Activated T-helper 1 cell treated with anti-CD3 and anti-CD28 coated beads, Interleukin-2, amount 50 U/mL, for 16 hours (primary cell): Measurements from ENCODE around the gene CLP1.

Source experiments
- DNase-seq, 2 donors: peaks; one replicate each; pipeline ENCODE4 v3.0.0-alpha.2; 2020; ENCODE audit warnings: low read depth in 1 of 2, low spot score in 1 of 2

CLP1 gene

DNA sequence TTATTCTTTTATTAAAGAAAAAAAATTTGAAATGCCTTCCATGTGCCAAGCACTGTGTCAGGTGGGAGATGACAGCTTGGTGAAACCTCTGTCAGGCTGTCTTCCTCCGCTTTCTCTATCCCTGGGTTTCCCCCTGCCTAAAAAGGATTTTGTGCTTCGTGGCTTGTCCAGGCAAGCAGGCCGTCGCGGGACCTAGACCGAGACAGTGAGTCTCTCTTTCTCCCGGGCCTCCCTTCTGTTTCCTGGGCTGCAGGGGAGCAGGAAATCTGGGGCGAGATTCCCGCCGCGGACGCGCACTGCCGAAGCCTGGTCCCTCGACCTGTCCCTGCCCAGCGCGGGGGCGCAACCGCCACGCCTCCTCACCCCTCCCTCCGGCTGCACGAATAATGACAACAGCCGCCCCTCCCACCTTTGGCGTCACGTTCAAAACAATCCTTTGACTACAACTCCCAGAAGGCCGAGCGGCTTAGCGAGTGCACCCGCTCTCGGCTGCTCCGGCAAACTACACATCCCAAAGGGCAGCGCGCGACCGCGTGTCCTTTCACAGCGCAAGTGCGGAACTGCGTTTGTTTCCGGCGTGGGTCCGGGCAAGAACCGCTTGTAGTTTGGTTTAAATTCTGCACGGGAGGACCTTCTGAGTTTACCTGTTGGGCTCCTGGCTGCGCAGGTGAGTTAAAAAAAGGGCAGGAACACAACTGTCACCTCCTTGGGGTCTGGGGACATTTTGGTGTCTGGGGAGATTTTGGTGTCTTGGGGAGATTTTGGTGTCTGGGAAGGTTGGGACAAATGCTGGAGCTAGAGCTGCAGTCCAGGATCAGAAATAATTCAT, at the start of gene CLP1:
CLP1 (plus strand) TSS at position 569 of the 829 bp plus-strand sequence. CDS start 1,715 bp downstream, outside the sequence.
- peak; percentile 96 to 98 for DNase-seq

DNA sequence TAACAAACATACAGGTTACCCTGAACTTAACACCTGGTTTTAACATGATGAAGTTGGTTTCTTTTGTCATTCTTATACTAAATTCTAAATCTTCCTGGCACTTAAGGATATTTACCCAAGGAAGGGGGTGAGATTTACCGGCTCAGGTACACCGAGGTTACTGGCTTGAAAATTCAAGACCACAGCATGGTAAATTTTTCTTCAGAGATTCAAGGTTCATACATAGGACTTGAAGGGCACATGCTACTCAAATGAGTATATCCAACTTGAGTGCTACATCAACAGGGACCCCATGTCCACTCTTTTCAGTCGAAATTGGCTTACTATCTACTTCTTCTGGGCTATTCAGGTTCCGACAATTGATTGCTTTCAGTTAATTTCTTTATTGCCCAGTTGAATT, 47.4 kb upstream of the CLP1 start:
- DNase-seq: no peak

GRCh38 chr11:57614234-57614772, 43.3 kb upstream of the CLP1 start:
- DNase-seq: no peak

DNA sequence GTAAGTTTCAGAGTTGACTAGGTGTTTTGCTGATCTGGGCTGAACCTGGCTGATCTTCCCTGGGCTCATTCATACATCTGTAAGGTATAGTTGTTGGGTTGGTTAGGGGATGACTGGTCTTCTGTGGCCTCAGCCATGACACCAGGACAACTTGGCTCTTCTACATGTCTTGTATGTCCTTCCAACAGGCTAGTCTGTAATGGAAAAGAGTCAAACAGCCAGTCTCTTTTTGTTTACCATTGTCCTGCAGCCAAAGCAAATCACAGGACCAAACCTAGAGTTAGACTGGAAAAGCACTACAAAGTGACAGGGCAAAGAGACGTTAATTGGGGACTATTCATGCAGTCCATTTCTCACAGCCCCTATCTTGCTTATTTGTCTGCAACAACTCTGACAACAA, 42.3 kb upstream of the CLP1 start:
- no peak for DNase-seq

DNA sequence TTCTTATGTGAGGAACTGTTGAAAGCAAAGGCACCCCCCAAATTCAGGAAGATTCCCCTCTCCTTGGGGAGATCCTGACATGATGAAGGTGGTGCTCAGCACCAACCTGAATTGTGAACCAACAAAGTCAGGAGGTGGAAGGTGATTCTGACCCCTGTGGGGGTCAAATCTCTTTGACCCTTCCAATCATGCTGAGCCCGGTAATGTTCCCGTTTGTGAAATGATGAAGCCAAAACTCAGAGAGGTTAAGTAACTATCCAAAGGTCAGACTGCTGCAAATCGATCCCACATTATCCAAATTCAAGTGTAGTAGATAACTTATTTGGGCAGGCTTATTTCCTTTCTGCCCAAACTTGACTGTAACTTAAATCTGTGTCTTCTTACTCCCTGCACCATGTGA, 41.0 kb upstream of the CLP1 start:
- DNase-seq: no peak

DNA sequence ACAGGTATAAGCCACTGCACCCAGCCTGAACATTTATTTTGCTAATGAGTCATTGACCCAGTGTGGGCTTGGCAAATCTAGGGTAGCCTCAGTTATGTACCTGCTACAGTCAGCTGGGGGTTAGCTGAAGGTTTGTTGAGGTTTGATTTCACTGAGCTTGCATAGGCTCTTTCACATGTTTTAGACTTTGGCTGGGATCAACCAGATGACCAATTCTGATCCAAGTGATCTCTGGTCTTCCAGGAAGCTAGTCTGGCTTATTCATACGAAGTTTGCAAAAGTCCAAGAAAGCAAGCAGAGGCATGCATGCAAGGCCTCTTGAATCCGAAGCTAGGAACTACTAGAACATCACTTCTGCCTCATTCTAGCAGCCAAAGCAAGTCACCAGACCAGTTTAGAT, 39.1 kb upstream of the CLP1 start:
- DNase-seq: no peak

- no peak for DNase-seq
These were observed 38.2 kb upstream of the CLP1 start for GRCh38 chr11:57619331-57619730.

DNA sequence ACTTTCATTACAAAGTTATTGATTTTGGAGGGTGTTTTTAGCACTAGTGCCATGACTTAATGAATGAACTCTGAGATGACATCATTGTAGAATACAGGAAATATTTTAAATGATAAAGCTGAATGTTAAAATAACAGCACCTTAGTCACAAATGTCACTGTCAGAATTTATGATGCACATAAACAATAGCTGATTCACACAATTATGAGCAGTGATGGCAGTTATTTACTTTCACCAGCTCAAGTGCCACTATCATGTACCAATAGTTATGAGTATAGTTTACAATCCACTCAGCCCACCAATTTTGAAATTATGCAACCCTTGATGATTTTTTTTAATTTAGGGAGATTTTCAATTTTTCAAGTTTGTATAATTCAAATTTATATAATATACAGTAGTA, 37.1 kb upstream of the CLP1 start:
- DNase-seq: no peak

DNA sequence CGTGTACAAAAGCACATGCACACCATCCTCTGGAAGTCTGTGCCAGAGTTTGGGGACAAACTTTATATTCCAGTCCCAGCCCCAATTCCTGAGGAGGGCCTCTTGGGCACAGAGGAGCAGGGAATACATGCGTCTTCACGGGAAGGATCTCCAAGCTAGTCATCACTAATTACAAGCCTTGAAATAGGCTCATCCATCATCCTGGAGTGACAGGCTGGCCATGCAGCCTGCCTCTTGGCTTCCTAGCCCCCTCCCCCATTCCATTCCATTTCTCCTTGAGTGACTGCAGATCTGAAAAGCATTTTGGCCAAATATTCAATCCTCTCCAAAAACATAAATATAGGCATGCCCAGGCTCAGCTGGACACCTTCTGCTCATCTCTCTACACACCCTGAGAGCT, 35.3 kb upstream of the CLP1 start:
- no peak for DNase-seq

DNA sequence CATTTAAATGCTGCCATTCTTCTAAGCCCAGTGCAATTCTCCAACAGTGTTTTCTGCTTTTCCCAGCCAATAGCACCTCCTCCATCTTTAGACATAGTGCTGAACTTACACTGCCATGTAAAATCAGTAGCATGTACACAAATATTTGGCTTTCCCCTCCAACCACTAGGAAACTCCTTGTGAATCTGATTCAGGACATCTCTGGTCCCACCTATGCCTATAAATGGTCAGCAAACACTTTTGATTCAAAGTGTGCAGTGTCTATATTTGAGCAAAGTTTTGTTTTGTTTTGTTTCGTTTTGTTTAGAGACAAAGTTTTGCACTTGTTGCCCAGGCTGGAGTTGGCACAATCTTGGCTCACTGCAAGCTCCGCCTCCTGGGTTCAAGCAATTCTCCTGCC, 32.7 kb upstream of the CLP1 start:
- no peak for DNase-seq

DNA sequence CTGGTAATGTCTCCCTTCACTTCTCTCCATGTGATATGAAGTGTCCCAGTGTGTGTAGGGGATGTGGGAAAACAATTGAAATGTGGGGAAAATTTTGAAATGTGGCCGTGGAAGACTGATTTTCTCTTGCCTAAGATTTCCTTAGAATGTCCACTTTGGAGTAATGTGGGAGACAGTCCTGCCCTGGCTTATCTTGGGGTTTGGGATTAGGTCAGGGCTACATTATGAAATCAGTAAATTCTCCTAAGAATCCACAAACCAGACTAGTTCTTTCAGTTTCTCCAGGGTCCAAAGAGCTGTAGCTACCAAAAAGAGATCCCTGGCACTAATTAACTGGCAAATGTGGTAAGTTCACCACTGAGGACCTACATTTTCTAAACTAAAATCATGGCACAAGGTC, 30.7 kb upstream of the CLP1 start:
- DNase-seq: no peak

DNA sequence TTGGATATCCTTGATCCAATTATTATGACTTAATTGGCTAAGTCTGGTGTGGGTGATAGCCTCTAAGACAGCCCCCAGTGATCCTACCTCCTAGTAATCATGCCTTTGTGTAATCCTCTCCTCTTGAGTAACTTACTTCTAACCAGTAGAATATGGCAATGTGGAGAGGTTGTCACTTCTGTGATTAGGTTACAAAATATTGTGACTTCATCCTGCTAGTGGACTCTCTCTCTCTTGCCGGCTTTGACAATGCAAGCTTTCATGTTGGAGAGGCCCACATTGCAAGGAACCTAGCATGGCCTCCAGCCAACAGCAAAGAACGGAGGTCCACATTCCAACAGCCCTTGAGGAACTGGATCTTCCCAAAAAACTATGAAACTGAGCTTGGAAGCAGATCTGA, 27.4 kb upstream of the CLP1 start:
- no peak for DNase-seq

DNA sequence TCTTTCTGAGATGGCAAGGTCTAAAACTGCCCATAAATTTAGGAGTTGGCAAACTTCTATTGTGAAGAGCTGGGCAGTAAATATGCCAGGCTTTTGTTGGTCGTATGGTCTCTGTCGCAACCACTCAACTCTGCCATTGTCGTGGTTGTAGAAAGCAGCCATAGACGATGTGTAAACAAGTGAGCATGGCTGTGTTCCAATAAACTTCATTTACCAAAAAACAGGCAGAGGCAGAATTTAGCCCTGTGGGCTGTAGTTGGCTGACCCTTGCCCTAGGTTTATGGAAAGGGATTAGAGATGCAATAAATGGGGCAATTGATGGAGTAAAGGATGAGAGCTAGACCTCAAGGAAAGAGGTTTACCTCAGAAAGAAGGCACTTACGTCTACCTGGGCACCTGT, 25.4 kb upstream of the CLP1 start:
- no peak for DNase-seq

GRCh38 chr11:57633394-57634070, 24.0 kb upstream of the CLP1 start:
- no peak for DNase-seq

GRCh38 chr11:57634311-57634710, 23.3 kb upstream of the CLP1 start:
- DNase-seq: no peak

- no peak for DNase-seq
These were observed 22.3 kb upstream of the CLP1 start for GRCh38 chr11:57635246-57635645.

GRCh38 chr11:57637626-57638004, 19.9 kb upstream of the CLP1 start:
- no peak for DNase-seq

- no peak for DNase-seq
These were observed 19.4 kb upstream of the CLP1 start for GRCh38 chr11:57638005-57638781.

DNA sequence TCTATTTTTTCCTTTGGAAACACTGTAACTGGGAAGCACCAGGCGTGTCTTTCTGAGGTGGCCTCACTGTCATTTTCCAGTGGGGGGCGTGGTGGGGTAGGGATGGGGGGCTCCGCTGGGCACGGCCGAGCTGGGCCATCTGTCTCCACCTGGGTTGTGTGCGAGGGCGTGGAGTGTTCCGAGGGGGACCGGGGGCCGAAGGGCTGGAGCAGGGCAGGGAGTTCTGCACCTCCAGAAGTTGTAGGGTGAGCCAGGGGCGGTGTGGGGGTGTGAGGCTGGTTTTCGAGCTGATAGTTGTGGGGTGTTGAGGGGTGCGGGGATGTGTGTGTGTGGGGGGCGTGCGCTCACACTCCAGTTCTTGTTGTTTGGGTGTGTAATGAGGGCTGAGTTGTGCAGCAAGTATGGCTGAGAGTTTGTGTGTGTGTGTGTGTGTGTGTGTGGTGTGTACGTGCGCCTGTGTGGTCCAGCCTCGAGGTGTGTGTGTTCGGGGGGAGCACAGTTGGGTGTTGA, 18.7 kb upstream of the CLP1 start:
- no peak for DNase-seq

- DNase-seq: no peak
These were observed 18.1 kb upstream of the CLP1 start for GRCh38 chr11:57639321-57640067.
